GM21423 (cell line): ENCODE results near the gene ZNF598.
"Not testable (repeated sequence)": the region's sequence is repeated elsewhere in the genome, so short reads cannot be mapped to it uniquely, and the experiment has no call there.

Experiments
- ATAC-seq: cut with Tn5 transposase; IDR thresholded peaks from one replicate; pipeline ENCODE4 v1.9.1; 2021; ENCODE audit warnings: mild to moderate bottlenecking, moderate library complexity; ENCODE audit not compliant: unreplicated experiment

The ZNF598 gene

DNA sequence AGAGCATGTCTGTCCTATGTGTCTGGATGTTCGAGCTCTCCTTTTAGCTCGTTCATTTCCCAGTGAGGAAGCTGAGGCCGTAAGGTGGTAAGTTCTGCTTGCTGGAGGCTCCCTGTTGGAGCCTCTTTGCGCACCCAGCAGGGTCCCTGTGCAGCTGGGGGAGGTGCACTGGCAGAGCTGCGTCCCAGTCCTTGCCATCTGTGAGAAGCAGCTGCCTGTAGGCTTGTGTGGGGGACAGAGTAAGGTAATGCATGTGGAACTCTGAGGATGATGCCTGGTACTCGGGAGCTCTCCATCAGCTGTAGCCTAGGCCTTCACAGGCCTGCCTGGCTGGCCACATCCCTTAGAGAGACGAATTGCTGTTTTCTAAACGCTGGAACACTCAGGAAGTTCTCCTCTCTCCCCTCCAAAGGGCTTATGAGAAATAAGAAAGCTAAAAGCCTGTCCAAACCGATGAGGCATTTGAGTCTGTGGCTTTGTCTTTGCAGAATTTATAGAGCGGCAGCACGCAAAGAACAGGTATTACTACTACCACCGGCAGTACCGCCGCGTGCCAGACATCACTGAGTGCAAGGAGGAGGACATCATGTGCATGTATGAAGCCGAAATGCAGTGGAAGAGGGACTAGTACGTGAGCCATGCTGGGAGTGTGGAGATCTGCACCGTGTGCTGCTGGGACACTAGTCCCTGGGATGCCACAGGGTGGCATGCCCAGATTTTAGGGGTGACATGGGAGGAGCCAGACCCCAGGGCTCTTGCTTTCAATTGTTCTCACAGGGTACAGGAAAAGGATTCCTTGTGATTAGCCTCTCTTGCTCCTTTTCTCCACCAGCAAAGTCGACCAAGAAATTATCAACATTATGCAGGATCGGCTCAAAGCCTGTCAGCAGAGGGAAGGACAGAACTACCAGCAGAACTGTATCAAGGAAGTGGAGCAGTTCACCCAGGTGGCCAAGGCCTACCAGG is 48.7 kb downstream of the ZNF598 start:
- no peak for ATAC-seq

DNA sequence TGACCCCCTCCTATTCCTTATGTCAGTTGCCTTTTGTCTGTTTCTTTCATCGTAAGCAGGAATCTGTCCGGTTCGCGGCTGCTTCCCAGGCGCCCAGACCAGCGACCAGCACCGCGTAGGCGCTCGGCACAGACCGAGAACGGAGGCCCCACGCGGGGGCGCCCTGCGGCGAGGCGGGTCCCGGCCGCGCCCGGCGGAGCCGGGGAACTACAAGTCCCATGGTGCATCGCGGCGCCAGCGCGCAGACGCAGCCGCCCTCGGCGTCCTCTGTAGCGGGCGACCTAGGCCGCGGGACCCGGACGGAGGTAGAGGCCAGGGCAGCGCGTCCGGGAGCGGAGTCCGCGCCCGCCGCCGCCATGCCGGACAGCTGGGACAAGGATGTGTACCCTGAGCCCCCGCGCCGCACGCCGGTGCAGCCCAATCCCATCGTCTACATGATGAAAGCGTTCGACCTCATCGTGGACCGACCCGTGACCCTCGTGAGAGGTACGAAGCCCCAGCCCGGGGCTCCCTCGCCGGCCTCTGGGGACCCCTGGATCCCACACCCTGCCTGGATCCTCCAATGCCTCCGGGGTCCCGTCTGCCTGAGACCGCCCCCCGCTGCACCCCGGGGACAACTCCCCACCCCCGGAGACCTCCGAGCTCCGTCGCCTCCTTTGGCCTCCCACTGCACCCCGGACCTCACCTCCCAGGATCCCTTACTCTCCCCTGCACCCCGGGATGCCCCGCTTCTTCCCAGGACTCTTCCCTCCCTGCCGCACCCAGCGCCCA is 50.2 kb downstream of the ZNF598 start, which contains the start of gene NDUFB10:
Gene NDUFB10 (plus strand): TSS at position 270 of the 771 bp plus-strand sequence. CDS start 87 bp downstream, at position 357.
- ATAC-seq, result peak; percentile 82

DNA sequence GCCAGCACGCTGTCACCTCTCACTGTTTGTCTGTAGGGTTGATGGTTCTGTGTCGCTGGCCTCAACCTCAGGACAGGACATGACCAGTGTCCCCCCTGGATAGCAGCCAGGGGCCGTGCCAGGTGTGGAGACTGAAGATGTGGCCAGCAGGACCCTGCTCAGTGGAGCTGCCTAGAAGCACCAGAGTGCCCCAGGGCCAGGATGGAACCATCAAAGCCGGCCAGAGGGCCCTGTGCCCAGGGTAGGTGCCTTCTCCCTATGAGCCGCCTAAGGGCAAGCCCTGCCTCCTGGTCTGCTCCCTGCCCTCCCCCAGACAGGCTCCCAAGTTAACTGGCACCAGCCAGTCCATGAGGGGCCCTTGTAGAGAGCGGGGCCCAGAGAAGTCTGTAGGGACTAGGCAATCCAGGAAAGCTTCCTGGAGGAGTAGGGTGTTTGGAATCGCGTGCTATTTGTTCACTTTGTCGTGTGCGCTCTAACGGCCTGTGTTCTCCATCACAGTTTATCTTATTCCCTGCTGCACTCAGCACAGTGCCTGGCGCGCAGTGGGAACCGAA is 50.8 kb downstream of the ZNF598 start:
- no peak for ATAC-seq

DNA sequence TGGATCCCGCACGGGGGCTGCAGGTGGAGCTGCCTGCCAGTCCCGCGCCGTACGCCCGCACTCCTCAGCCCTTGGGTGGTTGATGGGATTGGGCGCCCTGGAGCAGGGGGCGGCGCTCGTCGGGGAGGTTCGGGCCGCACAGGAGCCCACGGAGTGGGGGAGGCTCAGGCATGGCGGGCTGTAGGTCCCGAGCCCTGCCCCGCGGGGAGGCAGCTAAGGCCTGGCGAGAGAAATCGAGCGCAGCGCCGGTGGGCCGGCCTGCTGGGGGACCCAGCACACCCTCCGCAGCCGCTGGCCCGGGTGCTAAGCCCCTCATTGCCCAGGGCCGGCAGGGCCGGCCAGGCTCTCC is 51.5 kb downstream of the ZNF598 start:
- not testable (repeated sequence) for ATAC-seq

DNA sequence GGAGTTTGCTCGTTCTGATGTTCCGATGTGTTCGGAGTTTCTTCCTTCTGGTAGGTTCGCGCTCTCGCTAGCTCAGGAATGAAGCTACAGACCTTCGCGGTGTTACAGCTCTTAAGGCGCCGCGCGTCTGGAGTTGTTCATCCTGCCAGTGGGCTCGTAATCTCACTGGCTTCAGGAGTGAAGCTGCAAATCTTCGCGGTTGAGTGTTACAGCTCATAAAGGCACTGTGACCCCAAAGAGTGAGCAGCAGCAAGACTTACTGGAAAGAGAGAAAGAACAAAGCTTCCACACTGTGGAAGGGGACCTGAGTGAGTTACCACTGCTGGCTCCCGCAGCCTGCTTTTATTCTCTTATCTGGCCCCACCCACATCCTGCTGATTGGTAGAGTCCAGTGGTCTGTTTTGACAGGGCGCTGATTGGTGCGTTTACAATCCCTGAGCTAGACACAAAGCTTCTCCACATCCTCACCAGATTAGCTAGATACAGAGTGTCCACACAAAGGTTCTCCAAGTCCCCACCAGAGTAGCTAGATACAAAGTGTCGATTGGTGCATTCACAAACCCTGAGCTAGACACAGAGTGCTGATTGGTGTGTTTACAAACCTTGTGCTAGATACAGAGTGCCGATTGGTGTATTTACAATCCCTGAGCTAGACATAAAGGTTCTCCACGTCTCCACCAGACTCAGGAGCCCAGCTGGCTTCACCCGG is 52.0 kb downstream of the ZNF598 start:
- ATAC-seq, result not testable (repeated sequence)

DNA sequence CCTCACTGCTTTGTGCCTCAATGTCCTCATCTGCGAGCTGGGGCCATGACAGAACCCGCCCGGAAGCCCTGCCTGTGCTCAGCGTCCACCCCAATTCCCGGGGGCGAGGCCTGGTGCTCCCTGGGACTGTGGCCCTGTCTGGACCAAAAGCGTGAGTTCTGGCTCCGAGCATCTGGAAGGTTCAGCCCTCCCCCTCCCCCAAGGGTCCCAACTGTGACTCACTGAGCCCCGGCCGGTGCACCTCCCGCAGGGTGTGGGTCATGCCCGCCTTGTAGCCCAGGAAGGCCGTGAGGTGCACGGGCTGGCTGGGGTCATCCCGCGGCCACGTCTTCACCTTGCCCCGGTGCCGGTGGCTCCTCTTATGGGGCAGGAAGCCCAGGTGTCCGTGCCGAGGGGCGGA is 55.9 kb downstream of the ZNF598 start:
- ATAC-seq, result no peak

DNA sequence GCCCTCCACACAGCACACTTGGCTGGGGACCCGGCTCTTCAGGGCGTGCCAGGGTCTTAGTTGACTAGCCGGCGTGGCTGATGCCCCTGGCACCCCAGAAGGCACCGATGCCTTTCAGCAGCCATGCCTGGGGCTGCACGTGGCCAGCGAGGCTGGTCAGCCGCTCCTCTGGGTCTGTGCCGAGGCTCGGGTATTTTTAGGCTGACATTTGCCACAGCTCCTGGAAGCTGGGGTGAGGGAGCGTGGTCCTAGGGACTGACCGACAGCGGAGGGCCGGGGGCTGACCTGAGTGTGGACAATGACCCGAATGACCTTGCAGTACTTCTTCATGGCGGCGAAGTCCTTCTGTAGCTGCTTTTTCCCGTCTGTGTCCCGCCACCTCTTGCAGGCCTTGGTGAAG is 59.1 kb downstream of the ZNF598 start:
- no peak for ATAC-seq

DNA sequence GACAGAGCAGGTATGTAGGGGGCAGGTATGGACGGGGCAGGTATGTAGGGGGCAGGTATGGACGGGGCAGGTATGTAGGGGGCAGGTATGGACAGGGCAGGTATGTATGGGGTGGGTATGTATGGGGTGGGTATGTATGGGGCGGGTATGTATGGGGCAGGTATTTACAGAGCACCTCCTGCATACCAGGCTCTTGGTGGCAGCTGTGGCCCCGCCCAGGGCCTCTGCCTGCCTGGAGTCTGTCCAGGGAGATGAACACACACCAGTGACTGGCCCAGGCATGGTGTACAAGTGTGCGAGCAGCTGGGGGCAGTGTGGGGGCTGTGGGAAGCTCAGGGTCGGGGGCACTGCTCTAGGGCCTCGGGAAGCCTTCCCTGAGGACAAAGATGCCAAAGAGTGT is 59.6 kb downstream of the ZNF598 start:
- ATAC-seq, result no peak

DNA sequence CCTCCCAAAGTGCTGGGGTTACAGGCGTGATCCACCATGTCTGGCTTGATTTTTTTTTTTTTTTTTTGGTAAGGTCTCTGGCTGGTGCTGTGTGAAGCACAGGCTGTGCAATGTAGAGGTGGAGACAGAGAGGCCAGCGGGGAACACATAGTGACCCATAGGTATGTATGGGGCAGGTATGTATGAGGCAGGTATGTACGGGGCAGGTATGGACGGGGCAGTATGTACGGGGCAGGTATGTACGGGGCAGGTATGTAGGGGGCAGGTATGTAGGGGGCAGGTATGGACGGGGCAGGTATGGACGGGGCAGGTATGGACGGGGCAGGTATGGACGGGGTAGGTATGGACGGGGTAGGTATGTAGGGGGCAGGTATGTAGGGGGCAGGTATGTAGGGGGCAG is 60.1 kb downstream of the ZNF598 start:
- ATAC-seq, result no peak
